Brain microvascular endothelial cell (primary cell): ENCODE measurements around the gene NEK10.

Source experiments
- DNase-seq: peaks from one replicate; pipeline ENCODE4 v3.0.0-alpha.2; 2020
- H3K27ac ChIP-seq: fragments of 250-450 bp; sonication (Bioruptor Pico); 2 replicates; pipeline ENCODE4 v1.5.1; 2020; ENCODE audit warnings: mild to moderate bottlenecking, moderate library complexity
- H3K27me3 ChIP-seq: fragments of 250-450 bp; sonication (Bioruptor Pico); replicated peaks from 2 replicates; pipeline ENCODE4 v1.5.1; 2020; ENCODE audit warnings: mild to moderate bottlenecking
- H3K36me3 ChIP-seq: fragments of 250-450 bp; sonication (Bioruptor Pico); replicated peaks from 2 replicates; pipeline ENCODE4 v1.5.1; 2020; ENCODE audit warnings: mild to moderate bottlenecking
- H3K4me3 ChIP-seq: 2 replicates; pipeline ENCODE4 v1.5.1; 2011; ENCODE audit warnings: low read depth, mild to moderate bottlenecking, control low read depth, low read length, moderate library complexity
- in situ Hi-C: cut with HindIII; loops from 2 replicates; pipeline ENCODE4 v1.10.0; 2017; ENCODE audit warnings: low sequenced_read_pairs, low pct_ligation_motif_present
- TF ChIP-seq, protein P1 (sequence below): IDR thresholded peaks from 2 replicates; pipeline ENCODE4 v1.5.1; 2011; ENCODE audit warnings: low read depth, mild to moderate bottlenecking, moderate library complexity, low read length, control low read depth, inconsistent platforms; ENCODE audit errors: missing control alignments

NEK10 gene

DNA sequence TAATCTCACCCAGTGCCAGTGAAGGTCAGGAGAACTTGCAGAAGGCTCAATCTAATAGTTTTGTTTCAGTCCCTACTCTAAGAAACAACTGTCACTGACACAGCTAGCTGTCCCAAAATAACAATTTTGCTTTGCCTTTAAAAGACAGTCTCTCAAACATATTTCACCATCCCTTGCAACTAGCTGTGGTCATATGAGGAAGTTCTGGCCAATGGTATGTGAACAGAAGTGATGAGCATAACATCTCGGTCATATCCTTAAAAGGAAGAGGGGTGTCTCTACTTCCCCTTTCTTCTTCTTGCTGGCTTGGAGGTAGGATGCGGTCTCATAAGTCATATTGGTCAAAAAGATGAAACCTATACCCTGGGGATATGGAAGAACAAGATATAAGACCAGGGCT lies 198.1 kb downstream of the NEK10 start:
- Histone ChIP-seq H3K27me3 (no peaks in the 10 kb centered on the region), H3K27ac (no peak overlapping the region), H3K4me3 (no peak overlapping the region), H3K36me3 (no peaks in the 10 kb centered on the region)
- DNase-seq, result no peak
- TF ChIP-seq, protein P1, sequence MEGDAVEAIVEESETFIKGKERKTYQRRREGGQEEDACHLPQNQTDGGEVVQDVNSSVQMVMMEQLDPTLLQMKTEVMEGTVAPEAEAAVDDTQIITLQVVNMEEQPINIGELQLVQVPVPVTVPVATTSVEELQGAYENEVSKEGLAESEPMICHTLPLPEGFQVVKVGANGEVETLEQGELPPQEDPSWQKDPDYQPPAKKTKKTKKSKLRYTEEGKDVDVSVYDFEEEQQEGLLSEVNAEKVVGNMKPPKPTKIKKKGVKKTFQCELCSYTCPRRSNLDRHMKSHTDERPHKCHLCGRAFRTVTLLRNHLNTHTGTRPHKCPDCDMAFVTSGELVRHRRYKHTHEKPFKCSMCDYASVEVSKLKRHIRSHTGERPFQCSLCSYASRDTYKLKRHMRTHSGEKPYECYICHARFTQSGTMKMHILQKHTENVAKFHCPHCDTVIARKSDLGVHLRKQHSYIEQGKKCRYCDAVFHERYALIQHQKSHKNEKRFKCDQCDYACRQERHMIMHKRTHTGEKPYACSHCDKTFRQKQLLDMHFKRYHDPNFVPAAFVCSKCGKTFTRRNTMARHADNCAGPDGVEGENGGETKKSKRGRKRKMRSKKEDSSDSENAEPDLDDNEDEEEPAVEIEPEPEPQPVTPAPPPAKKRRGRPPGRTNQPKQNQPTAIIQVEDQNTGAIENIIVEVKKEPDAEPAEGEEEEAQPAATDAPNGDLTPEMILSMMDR, result no peak
- in situ Hi-C loops, result no loop called here

DNA sequence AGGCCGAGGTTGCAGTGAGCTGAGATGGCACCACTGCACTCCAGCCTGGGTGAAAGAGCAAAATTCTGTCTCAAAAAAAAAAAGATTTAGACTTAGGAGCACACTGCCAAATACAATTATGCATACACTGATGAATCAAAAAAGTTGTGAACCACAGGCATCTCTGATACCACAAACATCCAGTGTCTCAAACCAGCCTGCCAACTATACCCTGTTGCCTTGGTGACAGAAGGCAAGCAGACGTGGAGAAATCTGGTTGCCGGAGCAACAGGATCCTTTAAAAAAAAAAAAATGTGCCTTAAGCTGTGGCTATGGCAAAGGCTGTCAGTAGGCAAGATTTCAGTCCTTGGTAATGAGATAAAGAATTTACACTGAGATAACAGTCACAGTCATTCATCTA lies 202.3 kb downstream of the NEK10 start:
- in situ Hi-C loops, result no loop called here

DNA sequence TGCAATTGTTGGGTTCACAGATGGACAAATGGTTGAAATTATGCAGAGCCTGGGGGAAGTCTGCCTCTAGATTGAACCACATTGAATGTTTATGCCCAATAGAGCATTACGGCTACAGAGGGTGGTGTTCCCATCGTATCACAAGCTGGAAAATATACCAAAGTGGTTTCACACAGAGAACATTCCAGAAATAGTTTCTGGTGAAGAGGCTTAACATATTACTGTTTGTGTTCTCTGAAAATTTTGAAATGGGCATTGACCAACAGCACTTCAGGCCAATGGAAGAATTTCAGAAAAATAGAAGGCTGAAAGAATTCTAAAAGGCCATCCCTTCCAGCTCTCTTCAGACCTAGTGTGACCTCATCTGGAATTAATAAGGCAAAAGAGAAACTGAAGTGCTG lies 203.9 kb downstream of the NEK10 start:
- no peaks in the 10 kb centered on the region for H3K27me3 ChIP-seq
- H3K36me3 ChIP-seq, result no peaks in the 10 kb centered on the region
- H3K27ac ChIP-seq, result peak overlapping the region; percentile 48
- DNase-seq, result peak; percentile 65
- in situ Hi-C loops, result no loop called here
- H3K4me3 ChIP-seq, result no peak overlapping the region
- TF ChIP-seq, protein P1, result no peak

More for the DNA sequence above, 202.3 kb downstream of the NEK10 start:
- Histone ChIP-seq H3K27me3 (no peaks in the 10 kb centered on the region), H3K27ac (no peak overlapping the region), H3K36me3 (no peaks in the 10 kb centered on the region), H3K4me3 (no peak overlapping the region)
- TF ChIP-seq, protein P1, result no peak
- peak; percentile 93 for DNase-seq

DNA sequence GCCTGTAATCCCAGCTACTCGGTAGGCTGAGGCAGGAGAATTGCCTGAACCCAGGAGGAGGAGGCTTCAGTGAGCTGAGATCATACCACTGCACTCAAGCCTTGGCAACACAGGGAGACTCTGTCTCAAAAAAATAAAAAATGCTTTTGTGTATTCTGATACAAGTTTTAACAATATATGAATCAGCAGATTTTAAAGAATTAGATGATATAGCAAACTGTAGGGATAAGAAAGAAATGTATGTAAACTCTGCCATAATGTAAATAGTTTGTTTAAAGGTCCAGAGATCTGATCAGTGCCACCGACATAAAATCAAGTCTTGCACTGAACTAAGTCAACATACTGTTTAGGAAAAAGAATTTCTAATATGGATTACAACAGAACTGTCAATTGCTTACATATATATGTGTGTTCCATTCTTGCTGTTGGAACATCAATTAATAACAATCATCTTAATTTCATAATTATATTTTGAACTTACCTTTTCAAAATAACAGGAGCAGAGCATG lies 208.3 kb downstream of the NEK10 start:
- no peak for DNase-seq
- Histone ChIP-seq H3K27ac (no peak overlapping the region), H3K27me3 (no peaks in the 10 kb centered on the region), H3K36me3 (no peaks in the 10 kb centered on the region), H3K4me3 (no peak overlapping the region)
- TF ChIP-seq, protein P1, result no peak
- in situ Hi-C loops, result no loop called here

DNA sequence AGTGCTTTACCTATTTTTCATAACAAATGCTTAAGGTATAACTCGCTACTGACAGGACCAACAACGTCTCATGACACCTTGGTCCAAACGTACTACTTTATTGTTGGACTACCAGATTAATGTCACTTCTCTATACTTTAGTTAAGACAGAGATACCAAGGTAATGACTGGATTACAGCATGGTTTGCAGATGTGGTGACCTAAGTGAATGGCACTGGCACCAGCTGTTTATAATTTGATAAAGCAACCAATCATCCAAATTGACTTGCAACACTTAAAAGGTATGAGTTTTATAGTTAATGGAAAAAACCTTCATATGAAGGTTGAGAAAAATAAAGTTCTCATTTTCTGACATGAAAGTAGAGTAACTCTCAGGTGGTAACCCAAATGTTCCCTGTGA lies 209.0 kb downstream of the NEK10 start:
- H3K27ac ChIP-seq, result no peak overlapping the region
- no peaks in the 10 kb centered on the region for H3K36me3 ChIP-seq
- no peaks in the 10 kb centered on the region for H3K27me3 ChIP-seq
- no peak for DNase-seq
- H3K4me3 ChIP-seq, result no peak overlapping the region
- in situ Hi-C loops, result no loop called here
- TF ChIP-seq, protein P1, result no peak

DNA sequence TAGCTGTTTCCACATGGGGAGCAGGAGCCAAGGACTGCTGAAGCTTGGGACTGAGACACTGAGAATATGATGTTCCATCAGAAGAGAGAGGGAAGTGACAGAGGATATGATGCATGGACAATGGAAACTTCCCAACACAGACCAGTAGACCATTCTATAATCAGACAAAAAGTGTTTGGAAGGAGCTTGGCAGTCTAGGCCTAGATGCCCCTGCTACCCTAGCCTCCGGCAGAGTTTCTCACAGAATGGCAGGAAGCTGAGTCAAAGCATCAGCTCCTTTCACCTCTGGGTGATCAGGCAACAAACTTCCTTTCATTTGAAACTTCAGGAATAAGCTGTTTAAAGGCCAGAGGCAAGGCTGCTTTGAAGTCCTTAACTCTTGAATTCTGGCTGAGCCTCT lies 222.0 kb downstream of the NEK10 start:
- Histone ChIP-seq H3K4me3 (no peak overlapping the region), H3K27me3 (no peaks in the 10 kb centered on the region), H3K27ac (no peak overlapping the region), H3K36me3 (no peaks in the 10 kb centered on the region)
- DNase-seq, result no peak
- TF ChIP-seq, protein P1, result no peak
- in situ Hi-C loops, result no loop called here
